Stimulated activated CD4-positive, alpha-beta T cell treated with anti-CD3 and anti-CD28 coated beads, TNF-alpha, amount 100 ng/mL, for 1 hour (primary cell): ENCODE measurements around the gene SNRNP25.

Experiments used
- DNase-seq, 3 donors: peaks; one replicate each; pipeline ENCODE4 v3.0.0-alpha.2; 2020; ENCODE audit warnings: low read depth in 3 of 3, low spot score in 1 of 3

Gene SNRNP25

GRCh38 chr16:100989-101388, 47.4 kb downstream of the SNRNP25 start:
- DNase-seq = no peak

GRCh38 chr16:101586-101985, 48.0 kb downstream of the SNRNP25 start:
- DNase-seq = no peak

- no peak for DNase-seq
Observed at GRCh38 chr16:102060-102855, 48.6 kb downstream of the SNRNP25 start.

GRCh38 chr16:104355-104754, 50.7 kb downstream of the SNRNP25 start:
- no peak for DNase-seq

GRCh38 chr16:104928-105327, 51.3 kb downstream of the SNRNP25 start:
- DNase-seq = no peak

- DNase-seq = no peak
Observed at GRCh38 chr16:105521-105920, 51.9 kb downstream of the SNRNP25 start.

- DNase-seq = peak in 2 of 3 donors; percentile 19 to 42
Observed at GRCh38 chr16:106623-107324, 53.1 kb downstream of the SNRNP25 start.
